Osteocyte (in vitro differentiated cells): ENCODE results near the gene IL12A. TPM values are rescaled to one million over a fixed set of nuclear protein-coding genes. Genes with fewer than 3 reads are reported as not detected.

Source experiments
- DNase-seq: peaks from one replicate; pipeline ENCODE4 v3.0.0; 2021; ENCODE audit warnings: mixed read lengths; ENCODE audit not compliant: unreplicated experiment; ENCODE audit errors: extremely low spot score
- H3K27ac Mint-ChIP-seq: one replicate; pipeline ENCODE4 v1.8.0; 2021; ENCODE audit warnings: mild to moderate bottlenecking, mixed read lengths; ENCODE audit not compliant: unreplicated experiment
- H3K27me3 Mint-ChIP-seq: one replicate; pipeline ENCODE4 v1.8.0; 2021; ENCODE audit warnings: mixed read lengths; ENCODE audit not compliant: unreplicated experiment
- H3K36me3 Mint-ChIP-seq: one replicate; pipeline ENCODE4 v1.8.0; 2021; ENCODE audit warnings: mixed read lengths; ENCODE audit not compliant: unreplicated experiment
- H3K4me1 Mint-ChIP-seq: one replicate; pipeline ENCODE4 v1.8.0; 2021; ENCODE audit warnings: mixed read lengths; ENCODE audit not compliant: unreplicated experiment
- H3K4me3 Mint-ChIP-seq: one replicate; pipeline ENCODE4 v1.8.0; 2021; ENCODE audit warnings: mild to moderate bottlenecking, moderate library complexity, mixed read lengths; ENCODE audit not compliant: unreplicated experiment
- H3K9me3 Mint-ChIP-seq: one replicate; pipeline ENCODE4 v1.8.0; 2021; ENCODE audit warnings: mixed read lengths; ENCODE audit not compliant: unreplicated experiment
- total RNA-seq: library from RNA; stranded (reverse); gene quantifications from 2 replicates; pipeline ENCODE4 v1.2.1, GENCODE V29; 2021
- TF ChIP-seq, protein P1 (sequence below): fragments of 200-600 bp; sonication (generic); IDR thresholded peaks from 2 replicates; pipeline ENCODE4 v1.5.0; 2021; ENCODE audit warnings: antibody characterized with exemption, mild to moderate bottlenecking, moderate library complexity

The IL12A gene
- total RNA-seq, 1 donor from 2014 or later, result not detected

DNA sequence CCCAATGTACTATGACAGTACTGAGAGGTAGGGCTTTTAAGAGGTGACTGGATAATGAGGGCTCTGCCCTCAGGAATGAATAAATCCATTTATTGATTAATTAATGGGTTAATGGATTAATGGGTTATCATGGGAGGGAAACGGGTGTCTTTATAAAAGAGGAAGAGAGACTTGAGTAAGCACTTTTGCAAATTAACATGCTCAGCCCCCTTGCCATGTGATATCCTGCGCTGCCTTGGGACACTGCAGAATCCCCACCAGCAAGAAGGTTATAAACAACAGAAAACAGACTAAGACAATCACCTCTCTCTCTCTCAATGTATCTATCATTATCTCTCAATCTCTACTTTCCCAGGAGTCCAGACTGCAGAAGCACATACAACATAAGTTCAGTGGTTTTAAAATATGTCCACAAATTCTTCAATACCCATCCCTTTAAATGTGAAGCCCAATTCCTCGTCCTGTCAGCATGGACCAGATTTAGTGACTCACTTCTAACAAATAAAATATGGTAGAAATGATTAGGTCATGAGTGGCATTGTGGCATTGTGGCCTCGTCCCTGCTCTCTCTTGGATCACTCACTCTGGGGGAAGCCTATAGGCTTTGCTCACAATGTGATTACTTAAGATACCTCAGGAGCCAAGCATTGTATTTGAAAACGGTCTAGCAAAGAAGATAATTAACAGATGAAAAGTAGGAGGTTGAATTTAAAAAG is 40.0 kb upstream of the IL12A start:
- H3K27me3 Mint-ChIP-seq, result no peaks in the 10 kb centered on the region
- no peak for DNase-seq
- no peak overlapping the region for H3K27ac Mint-ChIP-seq
- no peaks in the 10 kb centered on the region for H3K4me1 Mint-ChIP-seq
- TF ChIP-seq, protein P1, sequence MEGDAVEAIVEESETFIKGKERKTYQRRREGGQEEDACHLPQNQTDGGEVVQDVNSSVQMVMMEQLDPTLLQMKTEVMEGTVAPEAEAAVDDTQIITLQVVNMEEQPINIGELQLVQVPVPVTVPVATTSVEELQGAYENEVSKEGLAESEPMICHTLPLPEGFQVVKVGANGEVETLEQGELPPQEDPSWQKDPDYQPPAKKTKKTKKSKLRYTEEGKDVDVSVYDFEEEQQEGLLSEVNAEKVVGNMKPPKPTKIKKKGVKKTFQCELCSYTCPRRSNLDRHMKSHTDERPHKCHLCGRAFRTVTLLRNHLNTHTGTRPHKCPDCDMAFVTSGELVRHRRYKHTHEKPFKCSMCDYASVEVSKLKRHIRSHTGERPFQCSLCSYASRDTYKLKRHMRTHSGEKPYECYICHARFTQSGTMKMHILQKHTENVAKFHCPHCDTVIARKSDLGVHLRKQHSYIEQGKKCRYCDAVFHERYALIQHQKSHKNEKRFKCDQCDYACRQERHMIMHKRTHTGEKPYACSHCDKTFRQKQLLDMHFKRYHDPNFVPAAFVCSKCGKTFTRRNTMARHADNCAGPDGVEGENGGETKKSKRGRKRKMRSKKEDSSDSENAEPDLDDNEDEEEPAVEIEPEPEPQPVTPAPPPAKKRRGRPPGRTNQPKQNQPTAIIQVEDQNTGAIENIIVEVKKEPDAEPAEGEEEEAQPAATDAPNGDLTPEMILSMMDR, result no peak
- no peaks in the 10 kb centered on the region for H3K36me3 Mint-ChIP-seq
- H3K4me3 Mint-ChIP-seq, result no peak overlapping the region
- H3K9me3 Mint-ChIP-seq, result no peaks in the 10 kb centered on the region

DNA sequence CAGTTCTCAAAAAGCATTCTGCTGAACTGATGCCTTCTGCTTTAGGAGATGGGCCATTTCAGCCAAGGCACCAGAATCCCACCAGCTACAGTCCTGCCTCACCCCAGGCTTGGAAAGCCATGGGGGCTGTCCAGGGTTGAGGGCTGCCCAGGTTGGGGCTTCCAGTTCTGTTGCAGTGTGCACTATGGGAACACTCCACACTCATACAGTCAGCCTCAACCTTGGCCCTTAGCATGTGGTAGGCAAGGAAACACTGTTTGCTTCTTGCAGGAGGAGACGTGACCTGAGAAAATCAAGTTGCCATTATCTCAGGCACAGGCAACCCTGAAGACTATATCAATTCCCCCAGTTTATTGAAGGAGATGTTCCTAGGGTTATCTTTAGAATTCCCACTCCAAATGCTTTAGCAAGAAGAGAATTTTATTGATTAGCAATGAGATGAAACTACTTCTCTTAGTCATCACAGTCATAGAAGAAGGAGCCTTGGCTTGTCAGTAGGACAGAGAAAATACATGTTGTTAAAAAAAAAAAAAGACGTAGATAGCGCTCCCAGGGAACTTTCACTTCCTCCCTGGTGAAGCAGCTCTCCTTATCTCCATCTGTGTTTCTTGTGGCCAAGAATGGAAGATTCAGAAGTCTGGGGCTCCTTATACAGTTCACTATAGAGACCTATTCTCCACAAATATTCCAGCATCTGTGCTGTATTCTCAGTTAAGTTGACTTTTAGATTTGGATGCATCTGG is 38.3 kb upstream of the IL12A start:
- Mint-ChIP-seq H3K9me3 (no peaks in the 10 kb centered on the region), H3K36me3 (no peaks in the 10 kb centered on the region), H3K27ac (no peak overlapping the region), H3K27me3 (no peaks in the 10 kb centered on the region), H3K4me1 (no peaks in the 10 kb centered on the region), H3K4me3 (no peak overlapping the region)
- TF ChIP-seq, protein P1, result no peak
- no peak for DNase-seq

DNA sequence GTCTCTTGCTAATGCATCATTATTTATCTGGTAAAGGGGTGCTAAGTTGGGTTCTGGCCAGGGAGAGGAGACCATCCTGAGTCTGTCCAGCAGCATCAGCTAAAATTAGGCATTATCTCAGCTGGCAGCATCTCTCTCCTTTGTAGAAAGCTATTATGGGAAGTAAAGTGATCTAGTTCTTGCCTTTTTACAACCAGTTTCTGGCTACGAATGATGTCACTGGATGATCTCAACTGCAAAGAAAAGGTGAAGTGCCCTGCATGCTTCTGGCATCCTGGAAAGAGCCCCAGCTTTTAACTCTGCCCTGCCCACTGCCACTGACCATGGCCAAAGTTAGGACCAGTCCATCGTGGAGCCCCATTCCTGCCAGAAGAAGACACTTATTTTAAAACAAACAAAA is 37.1 kb upstream of the IL12A start:
- H3K27me3 Mint-ChIP-seq, result no peaks in the 10 kb centered on the region
- no peak overlapping the region for H3K27ac Mint-ChIP-seq
- H3K9me3 Mint-ChIP-seq, result no peaks in the 10 kb centered on the region
- TF ChIP-seq, protein P1, result no peak
- no peak for DNase-seq
- H3K4me1 Mint-ChIP-seq, result no peaks in the 10 kb centered on the region
- no peak overlapping the region for H3K4me3 Mint-ChIP-seq
- no peaks in the 10 kb centered on the region for H3K36me3 Mint-ChIP-seq

DNA sequence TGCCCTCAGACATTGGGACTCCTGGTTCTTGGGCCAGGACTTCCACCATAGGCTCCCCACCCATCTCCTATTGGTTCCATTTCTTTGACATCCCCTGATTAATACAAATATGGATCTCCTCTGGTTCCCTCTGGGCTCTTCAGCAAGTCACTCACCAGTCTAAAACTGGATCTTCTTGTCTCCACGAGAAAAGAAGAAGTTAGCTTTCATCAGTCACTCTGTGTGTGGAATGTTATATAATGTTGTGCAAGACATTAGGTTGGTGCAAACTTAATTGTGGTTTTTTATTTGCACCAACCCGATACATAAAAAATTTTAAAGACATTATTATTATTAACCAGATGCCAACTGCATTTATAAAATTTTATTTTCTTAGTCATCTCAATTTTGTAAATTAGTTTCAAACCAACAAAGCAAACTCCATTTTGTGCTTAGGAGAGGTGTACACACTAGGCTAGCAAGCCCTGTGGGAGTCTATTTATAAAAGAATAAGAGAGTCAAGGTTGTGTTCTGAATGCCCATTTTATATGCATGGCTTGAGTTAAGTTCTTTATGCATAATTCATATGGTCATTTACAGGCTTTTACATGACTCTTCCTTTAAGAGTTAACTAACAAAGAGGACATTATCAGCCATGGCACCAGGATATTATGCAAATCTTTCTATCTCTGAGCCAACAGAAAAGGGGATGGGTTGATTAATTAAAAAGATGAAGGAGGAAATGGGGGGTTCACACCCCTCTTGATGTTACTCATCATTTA is 35.1 kb upstream of the IL12A start:
- Mint-ChIP-seq H3K27ac (no peak overlapping the region), H3K4me1 (no peaks in the 10 kb centered on the region), H3K4me3 (no peak overlapping the region), H3K27me3 (no peaks in the 10 kb centered on the region), H3K36me3 (peaks cover 3% of the 10 kb centered on the region), H3K9me3 (peaks cover 4% of the 10 kb centered on the region)
- DNase-seq, result no peak
- TF ChIP-seq, protein P1, result no peak
